OCI-LY1 (cell line): Measurements from ENCODE around the gene SPTLC3.

Experiments
- H2AFZ ChIP-seq: fragments of 200-600 bp; sonication (generic), shearing (Covaris generic); 2 replicates; pipeline ENCODE4 v1.6.0; 2014; ENCODE audit warnings: antibody characterized with exemption, mild to moderate bottlenecking, low read length
- H3F3A ChIP-seq: fragments of 200-600 bp; sonication (generic), shearing (Covaris generic); 2 replicates; pipeline ENCODE4 v1.6.0; 2014; ENCODE audit warnings: mild to moderate bottlenecking, antibody characterized with exemption, low read length, moderate library complexity; ENCODE audit not compliant: insufficient read depth
- H3K27ac ChIP-seq: fragments of 200-600 bp; sonication (generic); 2 replicates; pipeline ENCODE4 v1.5.1; 2014; ENCODE audit warnings: low read length, mixed run types, mild to moderate bottlenecking, low read depth; ENCODE audit not compliant: poor library complexity, severe bottlenecking
- H3K27me3 ChIP-seq: fragments of 200-600 bp; sonication (generic); 2 replicates; pipeline ENCODE4 v1.6.0; 2014; ENCODE audit warnings: antibody characterized with exemption, mild to moderate bottlenecking, low read length, moderate library complexity; ENCODE audit not compliant: insufficient read depth
- H3K36me3 ChIP-seq: fragments of 200-600 bp; sonication (generic); 2 replicates; pipeline ENCODE4 v1.6.1; 2014; ENCODE audit warnings: mild to moderate bottlenecking, antibody characterized with exemption, low read length, moderate library complexity, mixed read lengths; ENCODE audit not compliant: insufficient read depth
- H3K4me1 ChIP-seq: fragments of 200-600 bp; sonication (generic); 2 replicates; pipeline ENCODE4 v1.5.1; 2014; ENCODE audit warnings: mild to moderate bottlenecking, low read length, moderate library complexity; ENCODE audit not compliant: insufficient read depth, severe bottlenecking
- H3K4me2 ChIP-seq: fragments of 200-600 bp; sonication (generic), shearing (Covaris generic); 2 replicates; pipeline ENCODE4 v1.6.1; 2014; ENCODE audit warnings: low read length
- H3K4me3 ChIP-seq: fragments of 200-600 bp; sonication (generic); 2 replicates; pipeline ENCODE4 v1.5.1; 2014; ENCODE audit warnings: low read length, low read depth, mild to moderate bottlenecking, mixed read lengths; ENCODE audit not compliant: poor library complexity, severe bottlenecking
- H3K79me2 ChIP-seq: fragments of 200-600 bp; shearing (Covaris generic); 2 replicates; pipeline ENCODE4 v1.6.1; 2016; ENCODE audit warnings: mixed run types, low read length, mixed read lengths; ENCODE audit not compliant: insufficient read depth
- H3K9ac ChIP-seq: fragments of 200-600 bp; sonication (generic), shearing (Covaris generic); 2 replicates; pipeline ENCODE4 v1.6.1; 2014; ENCODE audit warnings: mild to moderate bottlenecking, low read length, mixed read lengths
- H3K9me2 ChIP-seq: fragments of 200-600 bp; sonication (generic), shearing (Covaris generic); 2 replicates; pipeline ENCODE4 v1.6.1; 2014; ENCODE audit warnings: low read depth, mild to moderate bottlenecking, low read length, mixed read lengths
- H3K9me3 ChIP-seq: fragments of 200-600 bp; shearing (Covaris generic); 2 replicates; pipeline ENCODE4 v1.6.1; 2014; ENCODE audit warnings: low read length, mixed read lengths
- H4K20me1 ChIP-seq: fragments of 200-600 bp; sonication (generic), shearing (Covaris generic); 2 replicates; pipeline ENCODE4 v1.6.0; 2016; ENCODE audit warnings: mild to moderate bottlenecking, low read length; ENCODE audit not compliant: insufficient read depth
- EZH2 ChIP-seq: fragments of 200-600 bp; sonication (generic), shearing (Covaris generic); IDR thresholded peaks from 2 replicates; pipeline ENCODE4 v1.8.0; 2017; ENCODE audit warnings: borderline replicate concordance, mixed run types, mild to moderate bottlenecking, antibody characterized with exemption, low read length, moderate library complexity, mixed read lengths
- TF ChIP-seq, protein P1 (sequence below): fragments of 200-600 bp; sonication (generic), shearing (Covaris generic); IDR thresholded peaks from 2 replicates; pipeline ENCODE4 v1.5.1; 2017; ENCODE audit warnings: mild to moderate bottlenecking, antibody characterized with exemption, low read length, moderate library complexity, mixed read lengths

The SPTLC3 gene

DNA sequence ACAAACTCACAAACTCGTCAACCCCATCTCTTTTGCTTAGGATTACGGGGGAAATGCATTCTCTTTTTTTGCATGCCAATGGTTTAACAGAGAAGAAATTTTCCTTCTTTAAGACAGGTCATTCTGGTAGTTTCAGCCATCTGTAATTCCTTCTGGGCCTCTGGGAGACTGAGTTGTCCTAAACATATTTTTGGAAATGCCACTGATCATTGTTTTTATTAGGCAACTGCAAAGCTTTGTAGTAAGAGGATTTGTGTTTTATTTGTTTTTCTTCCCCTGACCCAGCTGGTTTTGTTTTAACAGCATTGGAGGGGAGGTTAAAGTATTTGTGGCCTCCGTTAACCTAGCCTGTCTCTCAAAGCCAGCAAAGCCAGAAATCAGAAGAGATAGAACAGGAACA is 139.2 kb downstream of the SPTLC3 start:
- TF ChIP-seq, protein P1, sequence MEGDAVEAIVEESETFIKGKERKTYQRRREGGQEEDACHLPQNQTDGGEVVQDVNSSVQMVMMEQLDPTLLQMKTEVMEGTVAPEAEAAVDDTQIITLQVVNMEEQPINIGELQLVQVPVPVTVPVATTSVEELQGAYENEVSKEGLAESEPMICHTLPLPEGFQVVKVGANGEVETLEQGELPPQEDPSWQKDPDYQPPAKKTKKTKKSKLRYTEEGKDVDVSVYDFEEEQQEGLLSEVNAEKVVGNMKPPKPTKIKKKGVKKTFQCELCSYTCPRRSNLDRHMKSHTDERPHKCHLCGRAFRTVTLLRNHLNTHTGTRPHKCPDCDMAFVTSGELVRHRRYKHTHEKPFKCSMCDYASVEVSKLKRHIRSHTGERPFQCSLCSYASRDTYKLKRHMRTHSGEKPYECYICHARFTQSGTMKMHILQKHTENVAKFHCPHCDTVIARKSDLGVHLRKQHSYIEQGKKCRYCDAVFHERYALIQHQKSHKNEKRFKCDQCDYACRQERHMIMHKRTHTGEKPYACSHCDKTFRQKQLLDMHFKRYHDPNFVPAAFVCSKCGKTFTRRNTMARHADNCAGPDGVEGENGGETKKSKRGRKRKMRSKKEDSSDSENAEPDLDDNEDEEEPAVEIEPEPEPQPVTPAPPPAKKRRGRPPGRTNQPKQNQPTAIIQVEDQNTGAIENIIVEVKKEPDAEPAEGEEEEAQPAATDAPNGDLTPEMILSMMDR: no peak
- no peak for TF ChIP-seq EZH2
- Histone ChIP-seq H3K9me2 (no peaks in the 10 kb centered on the region), H2AFZ (no peak overlapping the region)

GRCh38 chr20:13148402-13148801 is 139.6 kb downstream of the SPTLC3 start:
- no peak overlapping the region for H3K4me2 ChIP-seq
- H3K36me3 ChIP-seq: no peaks in the 10 kb centered on the region
- no peaks in the 10 kb centered on the region for H3K27me3 ChIP-seq
- H2AFZ ChIP-seq: no peak overlapping the region
- no peak overlapping the region for H3K4me3 ChIP-seq
- no peaks in the 10 kb centered on the region for H3K4me1 ChIP-seq
- no peak overlapping the region for H3K27ac ChIP-seq
- no peaks in the 10 kb centered on the region for H4K20me1 ChIP-seq
- H3K79me2 ChIP-seq: no peaks in the 10 kb centered on the region
- TF ChIP-seq, protein P1: no peak
- no peak for TF ChIP-seq EZH2
- H3F3A ChIP-seq: no peaks in the 10 kb centered on the region
- H3K9me3 ChIP-seq: no peaks in the 10 kb centered on the region
- H3K9me2 ChIP-seq: no peaks in the 10 kb centered on the region
- no peak overlapping the region for H3K9ac ChIP-seq

More for the DNA sequence above, 139.2 kb downstream of the SPTLC3 start:
- H3K9me3 ChIP-seq: no peaks in the 10 kb centered on the region
- no peak overlapping the region for H3K9ac ChIP-seq
- H3K4me1 ChIP-seq: no peaks in the 10 kb centered on the region
- H3F3A ChIP-seq: no peaks in the 10 kb centered on the region
- H4K20me1 ChIP-seq: no peaks in the 10 kb centered on the region
- no peak overlapping the region for H3K4me3 ChIP-seq
- H3K27ac ChIP-seq: no peak overlapping the region
- no peaks in the 10 kb centered on the region for H3K27me3 ChIP-seq
- H3K36me3 ChIP-seq: no peaks in the 10 kb centered on the region
- no peak overlapping the region for H3K4me2 ChIP-seq
- no peaks in the 10 kb centered on the region for H3K79me2 ChIP-seq

DNA sequence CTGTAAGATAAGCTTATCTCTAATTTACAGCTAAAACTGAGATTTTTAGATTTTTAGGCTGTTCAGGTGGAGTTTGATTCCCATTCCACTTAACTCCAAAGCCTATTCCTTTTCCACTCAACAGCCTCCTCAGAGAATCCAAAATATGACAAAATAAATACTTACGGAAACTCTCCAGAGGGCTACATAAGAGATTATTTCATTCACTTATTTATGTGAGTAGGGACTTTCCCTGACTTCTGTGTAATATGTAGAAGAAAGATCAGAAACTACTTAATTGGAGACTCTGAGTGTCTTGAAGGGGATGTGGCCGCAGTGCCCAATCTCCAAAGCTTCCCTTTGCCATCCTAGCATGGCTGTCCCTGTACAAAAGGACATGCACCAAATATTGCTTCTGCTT is 140.2 kb downstream of the SPTLC3 start:
- Histone ChIP-seq H3K9me2 (no peaks in the 10 kb centered on the region), H3K4me3 (no peak overlapping the region), H3K9me3 (no peaks in the 10 kb centered on the region), H3K79me2 (no peaks in the 10 kb centered on the region), H3F3A (no peaks in the 10 kb centered on the region), H3K4me1 (no peaks in the 10 kb centered on the region), H3K36me3 (no peaks in the 10 kb centered on the region), H3K27ac (no peak overlapping the region), H3K4me2 (no peak overlapping the region), H2AFZ (no peak overlapping the region), H3K9ac (no peak overlapping the region), H3K27me3 (no peaks in the 10 kb centered on the region), H4K20me1 (no peaks in the 10 kb centered on the region)
- TF ChIP-seq, protein P1: no peak
- no peak for TF ChIP-seq EZH2
